Smooth muscle cell (in vitro differentiated cells): ENCODE measurements around the gene CEP170. TPM values are rescaled to one million over a fixed set of nuclear protein-coding genes. Genes with fewer than 3 reads are reported as not detected.
"Not testable (repeated sequence)": the region's sequence is repeated elsewhere in the genome, so short reads cannot be mapped to it uniquely, and the experiment has no call there.

ENCODE experiments used
- DNase-seq: peaks from one replicate; lab custom pipeline; 2025; ENCODE audit not compliant: unreplicated experiment; lab: John Stamatoyannopoulos, UW
- H2AFZ ChIP-seq: fragments of 200-600 bp; sonication (generic); 2 replicates; pipeline ENCODE4 v1.6.0; 2016; ENCODE audit warnings: antibody characterized with exemption, low read depth, mild to moderate bottlenecking
- H3F3A ChIP-seq: fragments of 200-600 bp; sonication (generic); 2 replicates; pipeline ENCODE4 v1.6.0; 2017; ENCODE audit warnings: antibody characterized with exemption, low read depth
- H3K27ac ChIP-seq: fragments of 200-600 bp; sonication (generic); 2 replicates; pipeline ENCODE4 v1.5.1; 2016; ENCODE audit warnings: low read depth, mild to moderate bottlenecking
- H3K27me3 ChIP-seq: fragments of 200-600 bp; sonication (generic); 2 replicates; pipeline ENCODE4 v1.6.1; 2016; ENCODE audit warnings: low read depth, mild to moderate bottlenecking
- H3K36me3 ChIP-seq: fragments of 200-600 bp; sonication (generic); 2 replicates; pipeline ENCODE4 v1.5.1; 2016; ENCODE audit warnings: low read depth
- H3K4me1 ChIP-seq: fragments of 200-600 bp; sonication (generic); 2 replicates; pipeline ENCODE4 v1.5.1; 2016; ENCODE audit warnings: low read depth
- H3K4me2 ChIP-seq: fragments of 200-600 bp; sonication (generic); 2 replicates; pipeline ENCODE4 v1.6.0; 2016; ENCODE audit warnings: mild to moderate bottlenecking
- H3K4me3 ChIP-seq: fragments of 200-600 bp; sonication (generic); 2 replicates; pipeline ENCODE4 v1.5.1; 2016; ENCODE audit warnings: mild to moderate bottlenecking
- H3K79me2 ChIP-seq: fragments of 200-600 bp; sonication (generic); 2 replicates; pipeline ENCODE4 v1.6.0; 2016; ENCODE audit warnings: low read depth, mild to moderate bottlenecking
- H3K9ac ChIP-seq: fragments of 200-600 bp; sonication (generic); 2 replicates; pipeline ENCODE4 v1.6.0; 2016; ENCODE audit warnings: low read depth
- H3K9me3 ChIP-seq: fragments of 200-600 bp; sonication (generic); replicated peaks from 2 replicates; pipeline ENCODE4 v1.5.1; 2016; ENCODE audit warnings: low read depth
- H4K20me1 ChIP-seq: fragments of 200-600 bp; sonication (generic); 2 replicates; pipeline ENCODE4 v1.6.0; 2016; ENCODE audit warnings: low read depth
- CTCF ChIP-seq: fragments of 200-600 bp; sonication (generic); IDR thresholded peaks from 2 replicates; pipeline ENCODE4 v1.5.1; 2017; ENCODE audit warnings: borderline replicate concordance, mild to moderate bottlenecking, antibody characterized with exemption; ENCODE audit not compliant: insufficient read depth, poor library complexity, severe bottlenecking
- WGBS: methylation state at CpG from one replicate; pipeline ENCODE4 v1.1.7; 2016; ENCODE audit warnings: low lambda C conversion rate; 5-methylcytosine and 5-hydroxymethylcytosine counted together
- polyA plus RNA-seq: library from polyadenylated mRNA; unstranded; fragments of >200 nt; fragmentation: Nextera tagmentation; extraction: Ambion mirVana; gene quantifications from 2 replicates; pipeline ENCODE4 v1.2.1, GENCODE V29; 2016
- total RNA-seq: library from RNA; depleted of rRNA; stranded (reverse); fragments of >200 nt; gene quantifications from 2 replicates; pipeline ENCODE4 v1.2.3, GENCODE V29; 2014

CEP170 gene
- total and polyA plus RNA-seq, 2 experiments from 2014 or later = 76.0 to 145 TPM

GRCh38 chr1:243186201-243186995, 68.7 kb downstream of the CEP170 start:
- H3K4me1 ChIP-seq = not testable (repeated sequence)
- WGBS = 98% methylated on average over 8 of the region's 8 CpGs

GRCh38 chr1:243184787-243185186, 70.3 kb downstream of the CEP170 start:
- not testable (repeated sequence) for H4K20me1 ChIP-seq, H3K27ac ChIP-seq, H3K4me2 ChIP-seq, H3F3A ChIP-seq, H3K4me3 ChIP-seq, H3K9me3 ChIP-seq, H3K4me1 ChIP-seq, DNase-seq, H2AFZ ChIP-seq, H3K36me3 ChIP-seq, H3K9ac ChIP-seq, H3K27me3 ChIP-seq
- peaks cover 13% of the 10 kb centered on the region for H3K79me2 ChIP-seq
- over 99% methylated on average over 7 of the region's 7 CpGs for WGBS

More at GRCh38 chr1:243186201-243186995, 68.7 kb downstream of the CEP170 start:
- not testable (repeated sequence) for DNase-seq, H3K27ac ChIP-seq, H3K79me2 ChIP-seq, H3F3A ChIP-seq, H2AFZ ChIP-seq, H3K4me3 ChIP-seq, H3K36me3 ChIP-seq, H3K9me3 ChIP-seq, H3K9ac ChIP-seq, H4K20me1 ChIP-seq, H3K27me3 ChIP-seq, H3K4me2 ChIP-seq

DNA sequence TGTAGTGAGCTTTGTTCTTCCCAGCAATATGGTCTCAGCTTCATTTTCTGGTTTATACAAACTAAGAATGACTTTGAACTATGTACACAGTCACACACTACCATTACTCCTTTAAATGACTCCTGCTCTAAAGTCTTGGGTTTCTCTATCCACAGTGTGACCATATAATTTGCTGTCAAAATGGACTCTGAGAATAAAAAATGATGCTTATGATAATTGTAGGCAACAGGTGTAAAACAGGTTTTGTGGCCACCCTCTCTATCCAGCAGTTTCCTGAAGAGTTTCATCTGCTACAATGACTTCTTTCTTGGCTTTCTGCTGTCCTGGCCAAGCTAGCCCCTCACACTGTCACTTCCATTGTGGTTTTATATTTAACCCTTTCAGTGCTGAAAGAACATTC, 71.4 kb downstream of the CEP170 start:
- DNase-seq, H3K4me1 ChIP-seq, H3K27me3 ChIP-seq, H3K36me3 ChIP-seq, H3K4me2 ChIP-seq, H2AFZ ChIP-seq, H4K20me1 ChIP-seq, H3F3A ChIP-seq, H3K9ac ChIP-seq, H3K4me3 ChIP-seq, H3K27ac ChIP-seq, H3K9me3 ChIP-seq: not testable (repeated sequence)
- H3K79me2 ChIP-seq = peaks cover 12% of the 10 kb centered on the region

- H3K9me3 ChIP-seq, H3K4me3 ChIP-seq, DNase-seq, H3K4me2 ChIP-seq, H3K27ac ChIP-seq, H3K4me1 ChIP-seq, H3F3A ChIP-seq, H3K27me3 ChIP-seq, H3K36me3 ChIP-seq, H3K9ac ChIP-seq, H4K20me1 ChIP-seq, H2AFZ ChIP-seq: not testable (repeated sequence)
- H3K79me2 ChIP-seq = peaks cover 12% of the 10 kb centered on the region
- WGBS = 98% methylated on average over 3 of the region's 3 CpGs
These were observed 71.9 kb downstream of the CEP170 start for GRCh38 chr1:243183176-243183575.

DNA sequence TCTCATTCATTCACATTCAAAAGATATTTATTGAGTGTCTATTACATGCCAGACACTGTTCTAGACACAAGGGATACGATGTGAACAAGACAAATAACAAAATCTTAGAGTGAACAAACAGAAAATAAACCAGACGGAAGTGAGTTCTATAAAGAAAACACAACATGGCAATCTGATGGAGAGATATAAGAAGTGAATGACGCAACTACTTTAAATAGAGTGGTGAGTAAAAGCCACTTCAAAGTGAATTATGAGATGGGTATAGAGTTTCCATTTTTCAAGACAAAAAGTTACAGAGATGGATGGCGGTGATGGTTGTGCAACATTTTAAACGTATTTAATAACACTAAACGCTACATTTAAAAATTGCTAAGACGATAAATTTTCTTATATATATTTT, 75.4 kb downstream of the CEP170 start:
- Histone ChIP-seq H3K9me3 (no peaks in the 10 kb centered on the region), H3K36me3 (no peaks in the 10 kb centered on the region), H3K4me3 (no peak overlapping the region), H2AFZ (no peak overlapping the region), H3K27ac (no peak overlapping the region), H3K27me3 (no peaks in the 10 kb centered on the region), H3F3A (no peaks in the 10 kb centered on the region), H4K20me1 (peaks cover 8% of the 10 kb centered on the region), H3K4me1 (no peaks in the 10 kb centered on the region), H3K9ac (no peak overlapping the region), H3K4me2 (no peak overlapping the region), H3K79me2 (peaks cover 19% of the 10 kb centered on the region)
- 71% methylated on average over 7 of the region's 7 CpGs for WGBS
- no peak for TF ChIP-seq CTCF
- DNase-seq = no peak

- not testable (repeated sequence) for DNase-seq, H3K9me3 ChIP-seq, H3K9ac ChIP-seq, H4K20me1 ChIP-seq, H3K36me3 ChIP-seq, H3K4me2 ChIP-seq, H3K27ac ChIP-seq, H3K27me3 ChIP-seq, H3F3A ChIP-seq, H2AFZ ChIP-seq, H3K4me1 ChIP-seq, H3K4me3 ChIP-seq
- peaks cover 19% of the 10 kb centered on the region for H3K79me2 ChIP-seq
- 100% methylated on average over 6 of the region's 6 CpGs for WGBS
These were observed 77.3 kb downstream of the CEP170 start for GRCh38 chr1:243177792-243178191.

DNA sequence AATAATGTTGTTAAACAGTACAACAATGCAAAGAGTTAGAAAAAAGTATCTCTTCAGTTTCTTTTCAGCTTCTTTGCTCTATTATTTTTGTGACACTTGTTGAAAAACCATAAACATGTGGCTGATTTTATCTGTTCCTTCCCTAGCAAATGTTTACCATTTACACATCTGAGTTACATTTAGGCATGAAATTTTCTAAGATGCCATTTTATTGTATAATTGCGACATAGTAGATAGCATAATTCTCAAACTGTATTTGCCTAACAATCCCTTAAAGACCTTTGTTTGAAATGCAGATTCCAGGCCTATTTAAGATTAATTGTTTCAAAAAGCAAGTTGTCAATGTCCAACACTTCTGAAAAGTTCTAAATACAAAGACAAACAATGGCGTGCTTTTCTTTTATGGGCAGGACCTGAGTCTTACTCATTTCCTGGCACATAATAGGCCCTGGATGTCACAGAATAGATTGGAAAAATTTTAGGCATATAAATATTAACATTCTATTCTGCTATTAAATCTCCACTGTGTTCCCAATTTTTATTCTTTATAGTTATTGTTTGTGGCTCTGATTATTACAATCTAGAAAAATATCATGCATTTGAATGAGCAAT, 81.2 kb downstream of the CEP170 start:
- not testable (repeated sequence) for H3K36me3 ChIP-seq, H3F3A ChIP-seq, H3K4me3 ChIP-seq, H2AFZ ChIP-seq, H3K9ac ChIP-seq, H3K79me2 ChIP-seq, H3K4me1 ChIP-seq, H3K27ac ChIP-seq, H3K4me2 ChIP-seq, H3K27me3 ChIP-seq, DNase-seq, H4K20me1 ChIP-seq, H3K9me3 ChIP-seq
- 79% methylated on average over 2 of the region's 2 CpGs for WGBS

DNA sequence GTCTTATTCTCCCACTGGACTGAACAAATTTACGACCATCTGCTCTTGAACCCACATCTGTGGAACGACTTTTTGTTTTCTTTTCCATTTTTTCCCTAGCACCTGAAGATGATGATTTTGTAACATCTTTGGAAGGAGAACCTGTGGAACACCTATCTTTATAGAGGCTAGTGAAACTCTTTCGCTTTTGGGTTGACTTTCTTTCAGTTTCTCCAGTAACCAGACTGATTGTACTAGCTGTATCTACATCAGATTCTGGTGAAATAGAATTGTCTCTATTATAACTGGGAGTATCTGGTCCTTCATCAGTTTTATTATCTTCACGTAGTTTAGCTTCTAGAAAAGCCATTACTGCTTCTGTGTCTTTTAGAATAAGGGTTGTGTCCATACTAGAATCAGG, 90.2 kb downstream of the CEP170 start:
- not testable (repeated sequence) for H2AFZ ChIP-seq, H3K9me3 ChIP-seq, H3K27ac ChIP-seq, H3K9ac ChIP-seq, H3K4me3 ChIP-seq, H3K36me3 ChIP-seq, H3F3A ChIP-seq, H3K4me1 ChIP-seq, DNase-seq, H3K27me3 ChIP-seq, H4K20me1 ChIP-seq, H3K79me2 ChIP-seq, H3K4me2 ChIP-seq
- WGBS = 96% methylated on average over 4 of the region's 4 CpGs
